CD1c-positive myeloid dendritic cell (primary cell): ENCODE results near the gene XPO6.

Experiments
- DNase-seq: peaks from one replicate; pipeline ENCODE4 v3.0.0-alpha.2; 2016; ENCODE audit errors: extremely low spot score

The XPO6 gene

GRCh38 chr16:28110074-28110473 lies 101.7 kb downstream of the XPO6 start:
- peak; percentile 34 for DNase-seq

- DNase-seq, result peak; percentile 61
Observed at GRCh38 chr16:28108590-28109247, 103.0 kb downstream of the XPO6 start.

- no peak for DNase-seq
Observed at GRCh38 chr16:28107232-28107631, 104.5 kb downstream of the XPO6 start.

- DNase-seq, result peak; percentile 7
Observed at GRCh38 chr16:28106467-28107215, 105.1 kb downstream of the XPO6 start.

- no peak for DNase-seq
Observed at GRCh38 chr16:28105954-28106353, 105.8 kb downstream of the XPO6 start.

GRCh38 chr16:28105297-28105696 lies 106.5 kb downstream of the XPO6 start:
- DNase-seq, result no peak

- DNase-seq, result no peak
Observed at GRCh38 chr16:28104404-28104803, 107.4 kb downstream of the XPO6 start.

GRCh38 chr16:28103516-28104170 lies 108.1 kb downstream of the XPO6 start:
- no peak for DNase-seq

GRCh38 chr16:28101533-28101890 lies 110.3 kb downstream of the XPO6 start:
- no peak for DNase-seq

GRCh38 chr16:28100810-28101532 lies 110.8 kb downstream of the XPO6 start:
- no peak for DNase-seq

- no peak for DNase-seq
Observed at GRCh38 chr16:28098959-28099945, 112.5 kb downstream of the XPO6 start.

GRCh38 chr16:28098171-28098958 lies 113.4 kb downstream of the XPO6 start:
- no peak for DNase-seq

- DNase-seq, result no peak
Observed at GRCh38 chr16:28096983-28097899, 114.5 kb downstream of the XPO6 start.

- DNase-seq, result no peak
Observed at GRCh38 chr16:28093385-28093725, 118.4 kb downstream of the XPO6 start.

- DNase-seq, result no peak
Observed at GRCh38 chr16:28092721-28093384, 118.9 kb downstream of the XPO6 start.

- DNase-seq, result no peak
Observed at GRCh38 chr16:28091656-28092055, 120.1 kb downstream of the XPO6 start.

GRCh38 chr16:28090646-28091377 lies 121.0 kb downstream of the XPO6 start:
- no peak for DNase-seq

GRCh38 chr16:28089992-28090365 lies 121.8 kb downstream of the XPO6 start:
- no peak for DNase-seq
